Measurements from ENCODE around the gene ZNF718. TPM values are rescaled to one million over a fixed set of nuclear protein-coding genes. Genes with fewer than 3 reads are reported as not detected.
"Not testable (repeated sequence)": the region's sequence is repeated elsewhere in the genome, so short reads cannot be mapped to it uniquely, and the experiment has no call there.

The ZNF718 gene
- total RNA-seq, 4 donors from 2014 or later: 5.1 to 17.3 (median 8.5) TPM

- no peaks in the 10 kb centered on the region for H3K27me3 ChIP-seq
- 100% methylated on average over 2 to 3 of the region's 4 CpGs for WGBS, 2 donors (ENCODE audit: low coverage in 1 of 2)
- TF ChIP-seq POLR2A (IDR thresholded peaks at IDR 0.05): no peak
- TF ChIP-seq POLR2AphosphoS5 (IDR thresholded peaks at IDR 0.05): no peak
- no peak for TF ChIP-seq CTCF (IDR thresholded peaks at IDR 0.05)
- no peak for TF ChIP-seq EP300 (IDR thresholded peaks at IDR 0.05)
- peaks cover 0 to 85% (median 2%) of the 10 kb centered on the region in 3 donors for H3K9me3 ChIP-seq
- H3K27ac ChIP-seq: no peak overlapping the region
- peaks cover 0 to 60% of the 10 kb centered on the region in 2 donors for H3K36me3 ChIP-seq
- H3K4me1 ChIP-seq: no peaks in the 10 kb centered on the region
- no peak for ATAC-seq
- H3K4me3 ChIP-seq: no peak overlapping the region
Observed at GRCh38 chr4:147233-147632, 22.9 kb downstream of the ZNF718 start.

- peaks cover 12 to 59% of the 10 kb centered on the region in 2 donors for H3K36me3 ChIP-seq
- peaks cover 14 to 98% (median 16%) of the 10 kb centered on the region in 3 donors for H3K9me3 ChIP-seq
- WGBS, 2 donors (ENCODE audit: low coverage in 1 of 2): 92 to 97% methylated on average over 4 of the region's 4 CpGs
- no peaks in the 10 kb centered on the region for H3K4me1 ChIP-seq
- TF ChIP-seq EP300 (IDR thresholded peaks at IDR 0.05): no peak
- TF ChIP-seq CTCF (IDR thresholded peaks at IDR 0.05): no peak
- TF ChIP-seq POLR2A (IDR thresholded peaks at IDR 0.05): no peak
- no peak for TF ChIP-seq POLR2AphosphoS5 (IDR thresholded peaks at IDR 0.05)
- H3K27me3 ChIP-seq: no peaks in the 10 kb centered on the region
- H3K4me3 ChIP-seq: no peak overlapping the region
- no peak overlapping the region for H3K27ac ChIP-seq
- ATAC-seq: no peak
Observed at GRCh38 chr4:161496-162284, 37.4 kb downstream of the ZNF718 start.

- WGBS, 2 donors (ENCODE audit: low coverage in 1 of 2): 100% methylated on average over 2 of the region's 3 CpGs
Observed at GRCh38 chr4:169640-170039, 45.3 kb downstream of the ZNF718 start.

GRCh38 chr4:171318-171717 lies 47.0 kb downstream of the ZNF718 start:
- not testable (repeated sequence) for ATAC-seq, H3K27ac ChIP-seq, H3K4me3 ChIP-seq, H3K27me3 ChIP-seq, H3K4me1 ChIP-seq
- H3K9me3 ChIP-seq: peaks cover 0 to 96% (median 8%) of the 10 kb centered on the region in 3 donors
- WGBS, 2 donors (ENCODE audit: low coverage in 1 of 2): 94% methylated on average over 3 of the region's 10 CpGs; no CpG with 5 or more reads in 1 of the 2 donors
- peaks cover 0 to 24% of the 10 kb centered on the region in 2 donors for H3K36me3 ChIP-seq

More at GRCh38 chr4:169640-170039, 45.3 kb downstream of the ZNF718 start:
- not testable (repeated sequence) for H3K4me3 ChIP-seq, H3K27me3 ChIP-seq, H3K27ac ChIP-seq, ATAC-seq, H3K4me1 ChIP-seq
- Histone ChIP-seq H3K36me3 (peaks cover 0 to 30% of the 10 kb centered on the region in 2 donors), H3K9me3 (peaks cover 0 to 96% (median 8%) of the 10 kb centered on the region in 3 donors)

GRCh38 chr4:173666-174314 lies 49.5 kb downstream of the ZNF718 start:
- Histone ChIP-seq H3K36me3 (peaks cover 0 to 24% of the 10 kb centered on the region in 2 donors), H3K4me1 (no peaks in the 10 kb centered on the region), H3K4me3 (no peak overlapping the region), H3K9me3 (peaks cover 3 to 99% (median 8%) of the 10 kb centered on the region in 3 donors), H3K27me3 (no peaks in the 10 kb centered on the region), H3K27ac (no peak overlapping the region)
- ATAC-seq: no peak
- TF ChIP-seq POLR2AphosphoS5 (IDR thresholded peaks at IDR 0.05): no peak
- TF ChIP-seq POLR2A (IDR thresholded peaks at IDR 0.05): no peak
- TF ChIP-seq CTCF (IDR thresholded peaks at IDR 0.05): no peak
- WGBS, 2 donors (ENCODE audit: low coverage in 1 of 2): 53 to 63% methylated on average over 7 of the region's 7 CpGs

GRCh38 chr4:175986-176385 lies 51.7 kb downstream of the ZNF718 start:
- no peak for TF ChIP-seq POLR2A (IDR thresholded peaks at IDR 0.05)
- TF ChIP-seq EP300 (IDR thresholded peaks at IDR 0.05): no peak
- no peak for TF ChIP-seq POLR2AphosphoS5 (IDR thresholded peaks at IDR 0.05)
- ATAC-seq: no peak
- Histone ChIP-seq H3K27me3 (no peaks in the 10 kb centered on the region), H3K9me3 (peaks cover 5 to 100% (median 11%) of the 10 kb centered on the region in 3 donors), H3K4me3 (no peak overlapping the region), H3K27ac (no peak overlapping the region), H3K36me3 (peaks cover 0 to 18% of the 10 kb centered on the region in 2 donors), H3K4me1 (no peaks in the 10 kb centered on the region)

Measured in gastroesophageal sphincter (tissue), 4 donors.